ENCODE measurements around the gene CENPP.
"Not testable (repeated sequence)": the region's sequence is repeated elsewhere in the genome, so short reads cannot be mapped to it uniquely, and the experiment has no call there.

The CENPP gene

DNA sequence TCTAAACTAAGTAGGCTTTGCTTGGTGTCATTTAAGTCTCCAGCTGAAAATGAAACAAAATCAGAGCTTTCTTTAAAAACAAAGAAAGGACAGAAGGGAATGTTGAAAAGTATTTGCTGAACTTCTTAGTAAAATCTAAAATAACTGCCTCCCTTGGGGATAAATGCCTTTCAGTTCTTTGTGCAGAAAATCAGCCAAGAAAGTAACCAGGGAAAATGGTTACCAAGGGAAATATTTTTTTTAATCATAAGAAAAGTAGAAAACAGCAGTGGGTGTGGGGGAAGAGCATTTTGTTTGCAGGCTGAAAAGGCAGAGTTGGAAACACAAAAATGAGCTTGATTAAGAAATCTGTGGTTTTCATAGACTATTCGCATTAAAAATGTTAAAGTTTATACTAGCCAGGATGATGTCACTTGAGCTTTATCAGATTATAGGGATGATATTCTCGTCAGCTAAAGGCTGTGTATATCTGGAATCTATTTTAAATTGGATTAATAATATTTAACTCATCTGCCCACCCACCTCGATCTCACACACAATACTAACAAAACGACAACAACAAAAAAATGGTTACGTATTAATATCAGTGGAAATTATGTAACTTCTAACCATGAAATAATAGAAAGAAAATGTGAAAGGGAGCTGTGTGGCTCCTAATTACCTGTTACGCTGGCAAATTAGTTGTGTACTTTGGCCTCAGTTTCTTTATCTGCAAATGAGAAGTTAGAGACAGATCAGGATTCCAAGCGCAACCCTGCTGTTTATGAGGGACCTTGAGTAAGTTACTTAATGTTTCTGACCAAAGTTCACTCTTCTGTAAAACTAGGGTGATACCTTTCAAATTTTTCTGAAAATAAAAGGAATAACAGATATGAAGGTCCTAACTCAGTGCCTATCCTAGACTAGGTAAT, 210.4 kb downstream of the CENPP start, which contains the start of gene ECM2:
Gene ECM2, minus strand, starts transcription at position 51 of the 911 bp plus-strand sequence. CDS start 13,124 bp downstream, outside the sequence.
- DNase-seq (ENCODE audit: low read depth in 2 of 2): peak; percentile 30 to 39

DNA sequence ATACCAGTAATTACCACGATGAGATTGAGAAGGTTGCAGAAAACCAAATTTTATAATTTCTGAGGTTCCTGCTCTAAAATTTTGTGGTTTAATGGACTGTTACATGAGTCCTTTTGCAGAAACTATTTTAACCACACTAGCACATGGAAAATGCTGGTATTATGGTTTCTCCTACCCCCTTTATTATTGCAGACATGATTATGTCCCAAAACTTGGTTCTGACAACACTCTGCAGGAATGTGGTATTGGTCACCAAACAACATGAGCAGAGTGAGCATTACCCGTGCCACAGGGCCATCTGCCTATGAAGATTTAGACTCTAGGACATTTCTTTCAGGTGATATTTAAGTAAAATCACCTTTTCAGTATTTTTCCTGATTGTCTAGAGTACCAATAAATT, 212.8 kb downstream of the CENPP start:
- DNase-seq (ENCODE audit: low read depth in 2 of 2): peak; percentile 42 to 43

DNA sequence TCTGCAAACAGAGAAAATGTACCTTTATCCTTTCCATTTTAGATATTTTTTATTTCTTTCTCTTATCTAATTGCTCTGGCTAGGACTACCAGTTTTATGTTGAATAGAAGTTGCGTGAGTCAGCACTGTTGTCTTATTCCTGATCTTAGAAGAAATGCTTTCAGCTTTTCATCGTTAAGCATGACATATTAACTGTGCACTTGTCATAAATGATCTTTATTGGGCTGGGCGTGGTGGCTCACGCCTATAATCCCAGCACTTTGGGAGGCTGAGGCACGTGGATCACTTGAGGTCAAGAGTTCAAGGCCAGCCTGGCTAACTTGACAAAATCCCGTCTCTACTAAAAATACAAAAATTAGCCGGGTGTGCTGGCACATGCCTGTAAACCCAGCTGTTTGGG, 218.2 kb downstream of the CENPP start:
- DNase-seq (ENCODE audit: low read depth in 2 of 2): no peak

DNA sequence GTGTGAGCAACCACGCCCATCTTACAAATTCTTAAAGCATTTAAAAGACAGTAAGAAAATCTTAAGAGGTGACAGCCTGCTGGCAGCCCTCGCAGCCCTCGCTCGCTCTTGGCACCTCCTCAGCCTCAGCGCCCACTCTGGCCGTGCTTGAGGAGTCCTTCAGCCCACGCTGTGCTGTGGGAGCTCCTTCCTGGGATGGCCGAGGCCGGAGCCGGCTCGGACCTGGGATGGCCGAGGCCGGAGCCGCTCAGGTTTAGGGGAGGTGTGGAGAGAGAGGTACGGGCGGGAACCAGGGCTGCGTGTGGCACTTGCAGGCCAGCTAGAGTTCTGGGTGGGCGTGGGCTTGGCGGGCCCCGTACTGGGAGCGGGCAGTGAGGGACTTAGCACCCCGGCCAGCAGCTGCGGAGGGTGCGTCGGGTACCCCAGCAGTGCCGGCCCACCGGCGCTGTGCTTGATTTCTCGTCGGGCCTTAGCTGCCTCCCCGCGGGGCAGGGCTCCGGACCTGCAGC, 219.3 kb downstream of the CENPP start:
- no peak for DNase-seq (ENCODE audit: low read depth in 2 of 2)

DNA sequence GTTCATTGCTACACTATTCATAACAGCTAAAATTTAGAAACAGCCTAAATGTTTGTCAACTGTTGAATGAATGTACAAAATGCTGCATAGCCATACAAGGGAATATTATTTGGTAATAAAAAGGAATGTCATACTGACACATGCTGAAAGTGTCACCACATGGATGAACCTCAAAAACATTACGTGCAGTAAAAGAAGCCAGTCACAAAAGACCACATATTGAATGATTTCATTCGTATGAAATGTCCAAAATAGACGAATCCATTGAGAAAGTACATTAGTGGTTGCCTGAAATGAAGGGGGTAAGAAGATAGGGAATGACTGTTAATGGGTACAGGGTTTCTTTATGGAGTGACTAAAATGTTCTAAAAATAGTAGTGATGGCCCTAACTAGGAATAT, 221.6 kb downstream of the CENPP start:
- DNase-seq (ENCODE audit: low read depth in 2 of 2): no peak

DNA sequence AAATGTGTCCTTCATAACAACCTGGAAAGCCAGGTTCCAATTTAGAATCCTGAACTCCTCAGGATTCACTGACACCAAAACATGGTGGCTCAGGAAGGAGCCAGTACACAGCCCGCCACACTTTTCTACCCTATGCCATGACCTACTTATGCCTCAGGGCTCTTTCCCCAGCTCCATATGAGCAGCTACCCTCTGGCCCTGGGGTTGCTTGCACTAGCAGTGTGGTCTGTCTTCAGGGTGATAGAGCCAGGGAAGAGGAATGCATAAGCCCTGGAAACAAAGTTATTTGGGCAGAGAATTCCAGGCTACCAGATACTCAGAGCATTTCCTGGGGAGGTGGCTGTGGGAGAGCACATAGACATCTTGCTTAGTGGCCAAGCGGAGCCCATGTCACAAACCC, 225.0 kb downstream of the CENPP start:
- no peak for DNase-seq (ENCODE audit: low read depth in 2 of 2)

DNA sequence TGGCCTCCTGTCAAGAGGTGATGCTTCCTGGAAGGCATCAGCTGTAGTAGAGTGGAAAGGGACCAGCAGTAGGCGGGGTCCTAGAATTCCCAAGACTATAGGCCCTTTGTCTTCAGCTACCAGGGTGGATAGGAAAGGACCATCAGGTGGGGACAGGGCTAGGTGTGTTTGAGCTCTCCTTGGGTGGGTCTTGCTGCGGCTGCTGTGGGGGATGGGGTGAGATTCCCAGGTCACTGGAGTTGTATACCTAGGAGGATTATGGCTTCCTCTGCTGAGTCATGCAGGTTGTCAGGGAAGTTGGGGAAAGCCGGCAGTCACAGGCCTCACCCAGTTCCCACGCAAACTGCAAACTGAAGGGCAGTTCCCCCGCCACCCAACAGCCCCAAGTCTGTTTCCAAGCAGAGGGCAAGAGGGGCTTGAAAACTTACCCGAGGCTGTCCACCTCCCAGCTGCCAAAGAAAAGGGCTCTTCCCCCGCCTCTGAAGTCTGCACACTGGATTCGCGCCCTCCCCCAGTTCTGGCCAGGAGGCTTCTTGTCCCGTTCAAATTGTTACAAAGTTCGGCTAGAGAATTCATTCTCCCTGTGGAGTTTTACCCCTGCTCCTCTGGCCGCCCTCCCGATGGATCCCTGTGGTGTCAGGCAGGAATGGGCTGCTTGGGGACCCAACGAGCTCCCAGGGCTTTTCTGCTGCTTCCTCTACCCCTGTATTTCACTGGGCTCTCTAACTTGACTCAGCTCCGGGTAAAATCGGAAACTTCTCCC, 233.0 kb downstream of the CENPP start:
- DNase-seq (ENCODE audit: low read depth in 2 of 2): no peak

DNA sequence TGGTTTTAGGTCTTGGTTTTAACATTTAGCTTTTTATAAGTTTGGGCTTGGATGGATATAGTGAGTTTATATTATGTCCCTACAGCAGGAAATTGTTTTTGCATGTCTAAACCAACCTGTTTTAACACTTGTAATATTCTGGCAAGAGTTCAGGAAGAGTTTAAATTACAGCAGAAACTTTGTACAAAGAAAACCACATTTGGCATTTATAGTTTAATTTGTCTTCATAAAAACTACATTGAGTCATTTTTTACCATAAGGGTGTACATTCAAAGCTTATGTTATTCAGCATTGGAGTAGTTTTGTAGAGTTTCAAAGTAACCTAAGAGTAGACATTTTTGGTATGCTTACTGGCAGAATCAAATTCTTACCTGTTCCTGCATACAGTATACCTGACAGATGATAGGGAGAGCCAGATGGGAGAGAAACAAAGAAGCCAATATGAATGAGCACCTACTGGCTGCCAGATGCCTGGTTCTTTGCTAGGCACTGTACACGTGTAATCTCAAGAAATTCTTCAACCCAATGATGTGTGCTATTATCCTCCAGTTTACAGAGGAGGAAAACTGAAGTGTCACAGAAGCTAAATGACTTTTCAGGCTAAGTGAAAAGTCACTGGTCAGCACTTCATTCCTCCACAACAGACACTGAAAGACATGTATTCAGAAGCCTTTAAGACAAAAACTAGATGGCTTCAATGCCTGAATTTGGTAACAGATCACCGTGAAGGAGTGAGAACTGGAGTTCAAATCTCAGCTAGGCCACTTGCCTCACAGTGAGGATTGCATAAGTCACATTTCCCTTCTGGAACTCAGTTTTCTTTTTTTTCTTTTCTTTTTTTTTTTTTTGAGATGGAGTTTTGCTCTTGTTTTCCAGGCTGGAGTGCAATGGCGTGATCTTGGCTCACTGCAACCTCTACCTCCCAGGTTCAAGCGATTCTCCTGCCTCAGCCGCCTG, 235.9 kb downstream of the CENPP start:
- DNase-seq (ENCODE audit: low read depth in 2 of 2): peak; percentile 86

DNA sequence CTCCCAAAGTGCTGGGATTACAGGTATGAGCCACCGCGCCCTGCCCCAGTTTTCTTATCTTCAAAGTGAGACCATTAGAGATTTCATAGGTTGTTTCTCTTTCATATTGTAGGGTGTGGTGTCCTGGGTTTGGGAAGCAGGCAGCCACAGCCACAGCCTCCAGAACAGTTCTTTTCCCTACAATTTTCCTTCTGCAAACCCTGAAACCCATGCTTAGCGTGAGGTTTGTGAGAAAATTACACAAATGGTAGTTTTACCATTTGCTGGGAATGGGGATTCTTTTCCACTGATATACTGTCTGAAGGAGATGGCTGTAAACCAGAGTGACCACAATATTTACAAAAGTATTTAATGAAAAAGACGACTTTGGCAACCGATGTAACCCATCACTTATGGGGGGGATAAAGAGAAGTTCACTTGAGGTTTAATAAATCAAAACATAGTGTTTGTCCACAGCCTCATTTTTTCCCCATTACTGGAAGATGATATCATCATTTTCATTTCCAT, 236.8 kb downstream of the CENPP start:
- DNase-seq (ENCODE audit: low read depth in 2 of 2): peak; percentile 85 to 86

DNA sequence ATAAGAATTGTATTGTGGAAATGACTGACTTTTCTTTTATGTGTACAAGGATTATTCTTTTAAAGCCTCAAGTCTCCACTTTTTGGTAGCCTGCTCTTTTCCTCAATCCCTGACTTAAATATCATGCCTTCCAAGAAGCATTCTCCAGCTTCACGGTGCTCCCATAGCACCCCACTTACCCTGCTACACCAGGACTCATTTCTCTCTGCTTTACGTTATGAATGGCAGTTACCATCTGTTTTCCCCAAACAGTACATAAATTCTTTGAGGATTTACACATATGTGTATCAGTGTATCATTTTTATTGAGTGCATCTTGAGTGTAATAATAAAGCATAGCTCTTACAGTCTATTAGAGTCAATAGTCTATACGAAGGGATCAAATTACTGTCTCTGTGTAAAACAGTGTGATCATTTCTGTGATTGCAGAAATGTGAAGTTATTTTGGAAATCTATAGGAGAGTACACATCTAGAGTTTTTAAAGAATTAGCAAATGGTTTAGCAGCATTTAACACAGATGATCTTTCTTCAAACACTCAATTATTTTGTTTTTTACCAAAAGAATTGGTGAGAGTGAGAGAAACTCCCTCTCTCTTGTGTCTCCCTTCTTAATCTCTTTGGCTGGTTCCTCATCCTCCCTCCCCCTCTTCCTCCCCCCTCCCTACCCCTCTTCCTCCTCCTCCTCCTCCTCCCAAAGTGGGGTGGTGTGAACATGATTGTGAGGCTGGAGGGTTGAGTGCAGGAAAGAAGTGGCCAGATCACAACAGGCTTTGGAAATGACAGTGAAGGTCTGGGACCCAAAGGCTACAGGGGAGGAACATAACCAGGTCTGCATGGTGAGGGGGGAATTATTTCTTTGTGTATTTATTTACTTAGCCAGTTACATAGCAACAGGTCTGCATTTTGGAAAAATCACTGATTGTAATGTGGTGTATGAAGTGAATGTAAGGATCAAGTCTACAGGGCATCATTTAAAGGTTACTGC, 237.7 kb downstream of the CENPP start:
- DNase-seq (ENCODE audit: low read depth in 2 of 2): no peak

DNA sequence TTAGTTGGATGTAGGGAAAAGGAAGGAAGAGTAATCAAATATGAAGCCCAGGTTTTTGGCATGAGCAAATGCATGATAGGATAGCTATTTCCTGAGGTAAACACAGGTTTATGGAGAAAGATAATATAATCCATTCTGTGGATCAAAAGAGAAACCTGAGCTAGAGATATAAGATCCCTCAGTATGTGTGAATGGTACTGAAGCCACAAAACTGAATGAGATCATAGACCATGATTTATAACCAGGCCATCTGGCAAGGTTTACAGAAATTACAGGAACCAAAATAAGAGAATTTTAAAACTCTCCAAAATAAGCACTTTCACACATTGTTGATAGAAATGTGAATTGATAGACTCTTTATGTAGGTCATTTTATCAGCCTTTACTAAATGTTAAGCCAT, 238.8 kb downstream of the CENPP start:
- peak; percentile 36 to 48 for DNase-seq (ENCODE audit: low read depth in 2 of 2)

DNA sequence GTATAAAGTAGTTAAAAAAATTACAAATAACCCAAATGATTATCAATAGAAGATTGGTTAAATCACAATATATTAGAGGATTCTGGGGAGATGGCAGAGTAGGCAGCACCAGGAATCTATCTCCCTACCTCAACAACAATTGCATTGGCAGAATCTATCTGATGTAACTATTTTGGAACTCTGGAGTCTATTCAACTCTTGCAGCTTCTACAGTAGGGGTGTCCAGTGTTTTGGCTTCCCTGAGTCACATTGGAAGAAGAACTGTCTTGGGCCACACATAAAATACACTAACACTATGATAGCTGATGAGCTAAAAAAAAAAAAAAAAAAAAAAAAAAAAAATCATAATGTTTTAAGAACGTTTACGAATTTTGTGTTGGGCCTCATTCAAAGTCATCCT, 239.2 kb downstream of the CENPP start:
- DNase-seq (ENCODE audit: low read depth in 2 of 2): no peak

DNA sequence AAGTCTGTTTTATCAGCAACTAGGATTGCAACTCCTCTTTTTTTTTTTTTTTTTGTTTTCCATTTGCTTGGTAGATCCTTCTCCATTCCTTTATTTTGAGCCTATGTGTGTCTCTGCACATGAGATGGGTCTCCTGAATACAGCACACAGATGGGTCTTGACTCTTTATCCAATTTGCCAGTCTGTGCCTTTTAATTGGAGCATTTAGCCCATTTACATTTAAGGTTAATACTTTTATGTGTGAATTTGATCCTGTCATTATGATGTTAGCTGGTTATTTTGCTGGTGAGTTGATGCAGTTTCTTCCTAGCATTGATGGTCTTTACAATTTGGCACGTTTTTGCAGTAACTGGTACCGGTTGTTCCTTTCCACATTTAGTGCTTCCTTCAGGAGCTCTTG, 246.1 kb downstream of the CENPP start:
- not testable (repeated sequence) for DNase-seq (ENCODE audit: low read depth in 2 of 2)

DNA sequence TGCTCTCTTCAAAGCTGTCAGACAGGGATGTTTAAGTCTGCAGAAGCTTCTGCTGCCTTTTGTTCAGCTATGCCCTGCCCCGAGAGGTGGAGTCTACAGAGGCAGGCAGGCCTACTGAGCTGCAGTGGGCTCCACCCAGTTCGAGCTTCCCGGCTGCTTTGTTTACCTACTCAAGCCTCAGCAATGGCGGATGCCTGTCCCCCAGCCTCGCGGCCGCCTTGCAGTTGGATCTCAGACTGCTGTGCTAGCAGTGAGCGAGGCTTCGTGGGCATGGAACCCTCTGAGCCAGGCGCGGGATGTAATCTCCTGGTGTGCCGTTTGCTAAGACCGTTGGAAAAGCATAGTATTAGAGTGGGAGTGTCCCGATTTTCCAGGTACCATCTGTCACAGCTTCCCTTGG, 247.9 kb downstream of the CENPP start:
- not testable (repeated sequence) for DNase-seq (ENCODE audit: low read depth in 2 of 2)

DNA sequence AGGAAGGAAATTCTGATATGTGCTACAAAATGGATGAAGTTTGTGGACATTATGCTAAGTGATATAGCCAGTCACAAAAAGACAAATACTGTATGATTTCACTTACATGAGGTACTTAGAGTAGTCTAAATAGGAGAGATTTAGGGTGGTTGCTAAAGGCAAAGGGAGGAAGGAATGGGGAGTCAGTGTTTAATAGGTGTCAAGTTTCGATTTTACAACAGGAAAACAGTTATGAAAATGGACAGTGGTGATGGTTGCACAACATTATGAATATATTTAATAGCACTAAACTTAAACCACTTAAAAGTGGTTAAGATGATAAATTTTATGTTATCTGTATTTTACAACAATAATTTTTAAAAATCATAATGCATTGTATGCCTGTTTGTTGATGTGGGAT, 250.4 kb downstream of the CENPP start:
- DNase-seq (ENCODE audit: low read depth in 2 of 2): no peak

DNA sequence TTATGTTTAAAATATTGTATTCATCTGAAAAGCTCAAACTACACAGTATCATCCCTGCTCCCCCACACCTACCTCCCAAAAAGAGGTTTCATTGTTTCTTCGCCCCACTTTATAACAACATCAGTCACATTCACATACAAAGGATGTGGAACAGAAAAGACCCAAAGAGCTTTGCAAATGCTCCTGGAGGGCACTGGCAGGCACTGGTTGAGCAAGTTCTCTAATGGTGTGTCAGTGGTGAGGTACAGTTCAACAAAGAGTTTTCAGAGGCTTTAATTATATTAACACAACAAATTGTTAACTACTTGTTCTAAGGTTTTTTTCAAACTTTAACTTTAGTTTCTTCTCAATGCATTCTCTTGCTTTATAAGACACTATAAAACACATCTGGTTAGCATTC, 264.2 kb downstream of the CENPP start:
- DNase-seq (ENCODE audit: low read depth in 2 of 2): no peak

DNA sequence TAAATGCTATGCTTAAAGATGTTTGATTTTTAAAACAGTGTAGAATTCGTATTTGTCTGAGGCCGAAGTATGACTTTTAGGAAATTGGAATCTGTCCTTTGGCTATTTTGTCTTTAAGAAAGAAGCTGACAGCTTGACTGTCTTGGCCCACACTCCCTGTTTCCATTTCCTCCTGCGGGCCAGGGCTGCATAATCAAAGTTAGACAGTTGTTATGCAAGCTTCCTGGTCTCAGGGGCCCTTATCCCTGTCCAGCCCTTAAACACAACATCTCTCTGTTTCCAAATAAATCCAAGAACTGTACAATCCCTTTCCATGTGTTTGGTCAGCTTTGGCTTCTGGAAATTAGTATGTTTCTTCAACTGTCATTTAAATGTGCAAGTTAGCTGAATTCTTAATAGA, 264.6 kb downstream of the CENPP start:
- DNase-seq (ENCODE audit: low read depth in 2 of 2): no peak

DNA sequence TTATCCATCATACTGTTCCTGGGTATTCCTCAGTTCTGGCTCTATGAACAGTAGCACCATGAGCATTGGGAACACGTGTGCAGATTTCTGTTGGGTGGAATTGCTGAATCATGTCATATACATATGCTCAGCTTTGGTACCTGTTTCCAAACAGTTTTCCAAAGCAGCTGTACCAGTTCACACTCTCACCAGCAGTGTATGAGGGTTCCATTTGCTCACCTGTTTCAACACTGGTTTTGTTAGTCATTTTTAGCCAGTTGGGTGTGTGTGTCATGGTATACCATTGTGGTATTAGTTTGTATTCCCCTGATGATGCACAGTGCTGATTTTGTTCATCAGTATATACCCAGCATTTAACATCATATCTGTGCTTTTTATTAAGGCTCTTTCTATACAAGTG, 266.8 kb downstream of the CENPP start:
- no peak for DNase-seq (ENCODE audit: low read depth in 2 of 2)

DNA sequence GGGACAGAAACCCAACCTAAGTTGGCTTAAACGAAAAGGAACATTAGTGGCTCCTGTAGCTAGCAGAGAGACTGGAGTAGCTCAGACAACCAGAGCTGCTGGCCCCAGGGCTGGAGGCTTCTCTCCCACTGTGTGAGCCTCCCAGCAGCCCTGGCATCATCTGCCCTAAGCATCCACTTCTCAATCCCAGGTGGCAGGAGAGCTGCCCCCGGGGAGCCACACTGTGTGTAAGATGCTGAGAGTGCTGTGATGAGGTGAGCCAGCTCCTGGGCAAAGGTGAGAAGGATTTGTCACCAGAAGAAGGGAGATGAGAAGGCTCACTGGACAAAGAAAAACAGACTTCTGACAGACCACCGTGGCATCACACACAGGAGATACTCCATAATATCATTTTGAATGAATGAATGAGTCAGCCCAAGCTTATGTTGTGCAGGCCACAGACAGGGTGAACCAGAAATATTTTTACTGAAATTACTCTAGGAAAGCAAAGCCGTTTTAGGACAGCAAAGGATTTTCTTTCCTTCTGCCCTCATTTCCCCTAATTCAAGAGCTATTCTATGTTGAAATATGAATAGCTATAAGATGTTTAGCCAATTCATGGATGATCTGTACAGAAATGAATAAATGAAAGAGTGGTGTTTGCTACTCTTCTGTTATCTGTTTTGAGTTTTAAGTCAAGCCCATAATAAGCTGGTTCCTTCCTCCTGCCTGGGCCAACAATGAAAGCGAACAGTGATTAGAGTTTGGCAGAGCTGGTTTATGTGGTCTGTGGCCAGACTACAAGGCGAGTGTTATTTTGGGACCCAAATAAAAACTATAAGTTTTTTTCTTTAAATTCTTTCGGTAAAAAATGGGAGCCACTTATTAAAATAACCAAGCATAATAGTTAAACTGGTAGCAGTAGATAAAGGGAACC, 267.5 kb downstream of the CENPP start:
- DNase-seq (ENCODE audit: low read depth in 2 of 2): no peak

Data from fibroblast of skin of left quadriceps (primary cell).